GM23338 (cell line): ENCODE measurements around the gene RBM34.
"Not testable (repeated sequence)": the region's sequence is repeated elsewhere in the genome, so short reads cannot be mapped to it uniquely, and the experiment has no call there.

Experiments used
- CREB1 ChIP-seq: fragments of 250-450 bp; sonication (Bioruptor Pico); IDR thresholded peaks from 2 replicates; pipeline ENCODE4 v1.5.0; 2020; ENCODE audit warnings: low read depth, mild to moderate bottlenecking, moderate library complexity
- CTCF ChIP-seq, 2 experiments: fragments of 200-600 bp in 1 of 2; sonication (generic) in 1 of 2; conservative IDR thresholded peaks; 2 replicates each; pipeline versions ENCODE4 v1.5.1 to v1.6.1; 2016 to 2017; ENCODE audit warnings: antibody characterized with exemption in 2 of 2, low read depth in 2 of 2, mild to moderate bottlenecking in 2 of 2, moderate library complexity in 1 of 2
- EZH2 ChIP-seq: fragments of 200-600 bp; sonication (generic); IDR thresholded peaks from one replicate; pipeline ENCODE4 v1.8.0; 2017; ENCODE audit warnings: antibody characterized with exemption, mild to moderate bottlenecking, low read depth; ENCODE audit not compliant: unreplicated experiment
- EZH2phosphoT487 ChIP-seq: fragments of 200-600 bp; sonication (generic); IDR thresholded peaks from one replicate; pipeline ENCODE4 v1.8.1; 2018; ENCODE audit warnings: antibody characterized with exemption; ENCODE audit not compliant: unreplicated experiment
- POLR2AphosphoS5 ChIP-seq: IDR thresholded peaks from 2 replicates; pipeline ENCODE4 v1.6.1; 2016; ENCODE audit warnings: antibody characterized with exemption, low read depth
- ZNF331 ChIP-seq: fragments of 250-450 bp; sonication (Bioruptor Pico); IDR thresholded peaks from 2 replicates; pipeline ENCODE4 v1.5.0; 2020; ENCODE audit warnings: low read depth, mild to moderate bottlenecking, moderate library complexity
- TF ChIP-seq, protein P1 (sequence below): IDR thresholded peaks from one replicate; pipeline ENCODE4 v1.6.1; 2018; ENCODE audit warnings: antibody characterized with exemption; ENCODE audit not compliant: unreplicated experiment

DNA sequence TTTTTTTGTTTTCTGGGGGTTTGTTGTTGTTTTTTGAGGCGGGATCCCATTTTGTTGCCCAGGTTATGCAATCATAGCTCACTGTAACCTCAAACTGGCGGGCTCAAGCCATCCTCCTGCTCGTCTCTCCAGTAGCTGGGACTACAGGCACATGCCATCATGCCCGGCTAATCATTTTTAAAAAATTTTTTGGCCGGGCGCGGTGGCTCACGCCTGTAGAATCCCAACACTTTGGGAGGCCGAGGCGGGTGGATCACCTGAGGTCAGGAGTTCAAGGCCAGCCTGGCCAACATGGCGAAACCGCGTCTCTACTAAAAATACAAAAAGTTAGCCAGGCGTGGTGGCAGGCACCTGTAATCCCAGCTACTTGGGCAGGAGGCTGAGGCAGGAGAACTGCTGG, 63.5 kb downstream of the RBM34 start:
- not testable (repeated sequence) for TF ChIP-seq CREB1 (CRISPR knock-in tag); POLR2AphosphoS5; CTCF (conservative IDR thresholded peaks at IDR 0.05; ENCODE audit: low read depth in 2 of 2); EZH2phosphoT487; ZNF331 (CRISPR knock-in tag); EZH2
- TF ChIP-seq, protein P1, sequence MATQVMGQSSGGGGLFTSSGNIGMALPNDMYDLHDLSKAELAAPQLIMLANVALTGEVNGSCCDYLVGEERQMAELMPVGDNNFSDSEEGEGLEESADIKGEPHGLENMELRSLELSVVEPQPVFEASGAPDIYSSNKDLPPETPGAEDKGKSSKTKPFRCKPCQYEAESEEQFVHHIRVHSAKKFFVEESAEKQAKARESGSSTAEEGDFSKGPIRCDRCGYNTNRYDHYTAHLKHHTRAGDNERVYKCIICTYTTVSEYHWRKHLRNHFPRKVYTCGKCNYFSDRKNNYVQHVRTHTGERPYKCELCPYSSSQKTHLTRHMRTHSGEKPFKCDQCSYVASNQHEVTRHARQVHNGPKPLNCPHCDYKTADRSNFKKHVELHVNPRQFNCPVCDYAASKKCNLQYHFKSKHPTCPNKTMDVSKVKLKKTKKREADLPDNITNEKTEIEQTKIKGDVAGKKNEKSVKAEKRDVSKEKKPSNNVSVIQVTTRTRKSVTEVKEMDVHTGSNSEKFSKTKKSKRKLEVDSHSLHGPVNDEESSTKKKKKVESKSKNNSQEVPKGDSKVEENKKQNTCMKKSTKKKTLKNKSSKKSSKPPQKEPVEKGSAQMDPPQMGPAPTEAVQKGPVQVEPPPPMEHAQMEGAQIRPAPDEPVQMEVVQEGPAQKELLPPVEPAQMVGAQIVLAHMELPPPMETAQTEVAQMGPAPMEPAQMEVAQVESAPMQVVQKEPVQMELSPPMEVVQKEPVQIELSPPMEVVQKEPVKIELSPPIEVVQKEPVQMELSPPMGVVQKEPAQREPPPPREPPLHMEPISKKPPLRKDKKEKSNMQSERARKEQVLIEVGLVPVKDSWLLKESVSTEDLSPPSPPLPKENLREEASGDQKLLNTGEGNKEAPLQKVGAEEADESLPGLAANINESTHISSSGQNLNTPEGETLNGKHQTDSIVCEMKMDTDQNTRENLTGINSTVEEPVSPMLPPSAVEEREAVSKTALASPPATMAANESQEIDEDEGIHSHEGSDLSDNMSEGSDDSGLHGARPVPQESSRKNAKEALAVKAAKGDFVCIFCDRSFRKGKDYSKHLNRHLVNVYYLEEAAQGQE: not testable (repeated sequence)
